Chondrocyte (in vitro differentiated cells): Measurements from ENCODE around the gene IWS1. TPM values are rescaled to one million over a fixed set of nuclear protein-coding genes. Genes with fewer than 3 reads are reported as not detected.

Experiments used
- DNase-seq: peaks from one replicate; pipeline ENCODE4 v3.0.0; 2021; ENCODE audit warnings: mixed read lengths, low spot score
- H3K27ac Mint-ChIP-seq: one replicate; pipeline ENCODE4 v1.8.0; 2021; ENCODE audit warnings: mild to moderate bottlenecking, moderate library complexity, mixed read lengths; ENCODE audit not compliant: unreplicated experiment
- H3K27me3 Mint-ChIP-seq: 2 replicates; pipeline ENCODE4 v1.8.0; 2021; ENCODE audit warnings: low read depth, mixed read lengths
- H3K36me3 Mint-ChIP-seq: 2 replicates; pipeline ENCODE4 v1.8.0; 2021; ENCODE audit warnings: low read depth, mixed read lengths
- H3K4me1 Mint-ChIP-seq: 2 replicates; pipeline ENCODE4 v1.8.0; 2021; ENCODE audit warnings: low read depth, mild to moderate bottlenecking, mixed read lengths
- H3K4me3 Mint-ChIP-seq: one replicate; pipeline ENCODE4 v1.8.0; 2021; ENCODE audit warnings: mild to moderate bottlenecking, moderate library complexity, mixed read lengths; ENCODE audit not compliant: unreplicated experiment
- H3K9me3 Mint-ChIP-seq: 2 replicates; pipeline ENCODE4 v1.8.0; 2021; ENCODE audit warnings: low read depth, mixed read lengths
- CTCF ChIP-seq: fragments of 200-600 bp; sonication (generic); IDR thresholded peaks from 2 replicates; pipeline ENCODE4 v1.5.0; 2021; ENCODE audit warnings: antibody characterized with exemption, mild to moderate bottlenecking, moderate library complexity
- total RNA-seq: library from RNA; stranded (reverse); gene quantifications from 3 replicates; pipeline ENCODE4 v1.2.1, GENCODE V29; 2021

Gene IWS1
- total RNA-seq, 1 donor from 2014 or later, result 37.4 TPM

GRCh38 chr2:127469974-127470373 is 56.3 kb downstream of the IWS1 start:
- Mint-ChIP-seq H3K4me3 (no peak overlapping the region), H3K9me3 (peaks cover under 1% of the 10 kb centered on the region), H3K27me3 (no peaks in the 10 kb centered on the region), H3K27ac (no peak overlapping the region), H3K4me1 (no peaks in the 10 kb centered on the region), H3K36me3 (peaks cover 7% of the 10 kb centered on the region)
- DNase-seq, result no peak
- no peak for TF ChIP-seq CTCF

- TF ChIP-seq CTCF, result no peak
- peaks cover 7% of the 10 kb centered on the region for H3K36me3 Mint-ChIP-seq
- H3K27ac Mint-ChIP-seq, result no peak overlapping the region
- no peak overlapping the region for H3K4me3 Mint-ChIP-seq
- no peaks in the 10 kb centered on the region for H3K9me3 Mint-ChIP-seq
- no peak for DNase-seq
- no peaks in the 10 kb centered on the region for H3K4me1 Mint-ChIP-seq
- H3K27me3 Mint-ChIP-seq, result no peaks in the 10 kb centered on the region
Measured at GRCh38 chr2:127469051-127469450, 57.2 kb downstream of the IWS1 start.

GRCh38 chr2:127465258-127465657 is 61.0 kb downstream of the IWS1 start:
- no peak for TF ChIP-seq CTCF
- Mint-ChIP-seq H3K27ac (no peak overlapping the region), H3K9me3 (no peaks in the 10 kb centered on the region), H3K4me1 (no peaks in the 10 kb centered on the region), H3K36me3 (peaks cover 7% of the 10 kb centered on the region), H3K27me3 (no peaks in the 10 kb centered on the region), H3K4me3 (no peak overlapping the region)
- DNase-seq, result no peak

GRCh38 chr2:127464470-127465257 is 61.6 kb downstream of the IWS1 start:
- Mint-ChIP-seq H3K9me3 (no peaks in the 10 kb centered on the region), H3K27ac (no peak overlapping the region), H3K27me3 (no peaks in the 10 kb centered on the region), H3K36me3 (peaks cover 7% of the 10 kb centered on the region), H3K4me1 (no peaks in the 10 kb centered on the region), H3K4me3 (no peak overlapping the region)
- no peak for TF ChIP-seq CTCF
- DNase-seq, result no peak

- no peak overlapping the region for H3K27ac Mint-ChIP-seq
- H3K4me3 Mint-ChIP-seq, result no peak overlapping the region
- no peak for TF ChIP-seq CTCF
- H3K36me3 Mint-ChIP-seq, result peaks cover 4% of the 10 kb centered on the region
- H3K4me1 Mint-ChIP-seq, result no peaks in the 10 kb centered on the region
- H3K9me3 Mint-ChIP-seq, result no peaks in the 10 kb centered on the region
- DNase-seq, result no peak
- H3K27me3 Mint-ChIP-seq, result no peaks in the 10 kb centered on the region
Measured at GRCh38 chr2:127463155-127463991, 62.9 kb downstream of the IWS1 start.
